Posterior vena cava (tissue), 2 donors: ENCODE data around the gene GAS2. TPM values are rescaled to one million over a fixed set of nuclear protein-coding genes. Genes with fewer than 3 reads are reported as not detected.

Experiments used
- DNase-seq: peaks from one replicate; pipeline ENCODE4 v3.0.0-alpha.2; 2020; ENCODE audit warnings: low spot score
- intact Hi-C, 2 donors: fragments of 100-400 bp; cut with DNase I; formaldehyde crosslinking; loops; one replicate each; pipeline versions ENCODE4 v1.14.1 to v1.14.2; 2022 to 2023
- total RNA-seq, 2 donors: library from RNA; stranded (reverse); fragmentation: NEBNext Ultra II Directional; extraction: Animal tissue kit (Norgen Biotek cat#: 25700); gene quantifications; one replicate each; pipeline ENCODE4 v1.2.1, GENCODE V29; 2021
- donor health status: DM: yes; HTN: yes; CAD: no.
- donor health status: DM: yes; HTN: yes; CAD: no.

GAS2 gene
- total RNA-seq, 2 donors from 2014 or later, result 1.2 to 1.5 TPM

DNA sequence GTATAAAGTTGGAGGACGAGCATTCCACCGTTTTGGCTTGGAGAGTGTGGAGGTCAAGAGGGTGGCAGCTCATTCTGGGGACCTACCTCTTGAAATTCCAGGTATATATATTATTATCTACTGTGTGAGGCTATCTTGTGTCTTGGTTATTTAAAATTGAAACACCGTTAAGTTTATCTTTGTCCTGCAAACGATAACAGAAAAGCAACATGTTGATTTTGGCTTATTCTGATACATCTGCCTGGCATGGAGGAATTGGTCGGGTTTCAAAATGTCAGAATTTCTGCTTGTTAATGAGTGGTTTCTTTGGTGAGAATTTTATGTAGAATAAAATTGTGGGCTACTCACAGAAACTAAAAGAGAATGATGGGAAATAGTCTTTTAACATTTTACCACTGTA is 108.8 kb downstream of the GAS2 start:
- intact Hi-C loops, result no loop called here
- no peak for DNase-seq

DNA sequence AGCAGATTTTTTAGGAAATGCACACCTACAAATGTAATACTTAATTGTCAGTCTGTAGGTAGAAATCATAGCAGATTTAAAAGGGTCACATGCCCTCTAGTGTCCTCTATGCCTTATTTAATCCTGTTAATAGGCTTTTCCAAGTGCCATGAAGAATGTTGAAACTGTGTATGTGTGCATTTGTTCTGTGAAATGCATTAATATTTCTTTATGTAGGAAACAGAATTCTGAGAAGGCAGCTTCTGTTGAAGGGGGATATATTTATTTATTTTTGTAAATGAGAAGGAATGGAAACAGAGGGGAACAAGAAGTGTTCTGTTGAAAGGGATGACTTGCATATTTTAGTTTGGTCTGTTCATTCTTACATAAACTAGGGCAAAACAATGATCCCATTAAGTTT is 112.2 kb downstream of the GAS2 start:
- DNase-seq, result no peak
- intact Hi-C loops, result no loop called here

DNA sequence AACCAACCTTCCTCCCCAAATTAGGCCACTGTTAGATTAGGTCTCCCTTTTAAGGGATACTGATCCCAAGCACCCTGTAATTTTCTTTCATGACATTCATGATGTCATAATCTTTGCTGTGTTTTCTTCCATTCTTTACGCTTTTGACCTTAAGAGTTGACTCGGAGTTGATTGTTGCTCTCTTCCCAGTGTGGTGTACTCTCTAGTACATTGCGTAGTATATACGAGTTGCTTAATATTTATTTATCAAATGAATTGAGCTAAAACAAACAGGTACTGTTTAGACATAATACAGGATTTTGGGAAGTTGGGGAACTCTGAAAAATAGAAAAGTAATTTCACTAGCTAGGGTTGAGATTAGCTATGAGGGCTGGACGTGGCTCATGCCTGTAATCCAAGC is 113.4 kb downstream of the GAS2 start:
- DNase-seq, result no peak
- intact Hi-C loops, result no loop called here

DNA sequence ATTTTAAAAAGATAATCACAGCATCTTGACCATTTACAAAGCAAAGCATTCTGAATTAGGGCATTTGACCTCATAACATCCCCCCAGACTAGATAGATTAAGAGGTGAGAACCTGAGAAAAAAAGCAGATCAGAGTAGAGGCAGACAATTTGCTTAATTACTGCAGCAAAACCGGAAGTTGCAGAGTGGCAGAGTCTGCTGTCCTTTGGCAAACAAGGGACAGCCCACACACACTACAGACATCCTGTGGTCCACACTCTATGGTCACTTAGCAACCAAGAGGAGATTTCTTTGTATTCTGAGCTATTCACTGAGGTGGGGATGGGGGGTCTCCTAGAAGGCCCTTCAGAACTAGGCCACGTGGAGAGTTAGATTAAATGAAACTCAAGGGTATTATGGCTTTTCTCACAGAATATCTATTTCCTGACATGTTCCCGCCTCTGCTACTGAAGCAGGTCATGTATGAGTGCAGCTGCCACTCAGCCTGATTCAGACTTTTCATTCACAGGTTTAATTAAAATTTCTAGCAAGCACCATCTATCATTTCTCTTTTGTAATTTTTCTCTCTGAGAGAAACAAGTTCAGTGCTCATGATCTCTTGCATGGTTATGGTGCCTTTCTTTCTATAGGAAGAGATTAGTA is 114.7 kb downstream of the GAS2 start:
- no peak for DNase-seq
- intact Hi-C loops, result no loop called here

DNA sequence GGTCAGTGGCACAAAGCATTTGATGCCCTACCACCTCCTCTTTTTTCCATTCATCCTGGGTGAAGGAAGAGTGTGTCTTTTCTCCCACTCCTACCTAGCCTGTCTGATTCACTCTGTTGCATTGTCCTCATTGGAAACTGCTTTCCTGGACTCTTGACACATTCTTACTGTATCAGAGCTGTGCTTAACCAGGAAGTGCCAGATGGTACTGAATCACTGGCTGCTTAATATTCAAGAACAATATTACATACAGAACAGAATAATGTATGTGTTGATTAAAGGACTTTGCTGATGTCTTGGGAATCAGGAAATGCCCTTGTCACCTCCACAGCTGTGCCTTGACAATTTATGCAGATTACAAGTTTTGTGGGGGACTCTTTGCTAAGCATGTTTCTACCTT is 118.8 kb downstream of the GAS2 start:
- DNase-seq, result no peak
- intact Hi-C loops, result no loop called here

DNA sequence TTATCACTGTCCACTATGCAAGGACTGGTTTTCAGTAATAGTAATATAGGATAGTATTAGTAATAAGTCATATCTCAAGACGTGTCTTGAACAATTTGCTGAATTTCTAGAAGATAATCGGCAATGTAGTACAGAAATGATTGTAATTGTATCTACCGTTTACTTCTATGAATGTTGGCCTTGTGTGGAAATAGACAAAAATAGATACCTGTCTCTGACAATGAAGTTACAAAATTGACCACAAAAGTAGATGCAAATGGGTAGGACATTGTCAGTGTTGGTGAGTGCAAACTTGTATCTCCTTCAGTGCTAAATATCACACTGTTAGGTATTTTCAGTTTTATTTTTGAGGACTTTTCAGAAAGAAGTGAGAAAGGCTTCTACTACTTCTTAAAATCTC is 120.1 kb downstream of the GAS2 start:
- no peak for DNase-seq
- intact Hi-C loops, result no loop called here

DNA sequence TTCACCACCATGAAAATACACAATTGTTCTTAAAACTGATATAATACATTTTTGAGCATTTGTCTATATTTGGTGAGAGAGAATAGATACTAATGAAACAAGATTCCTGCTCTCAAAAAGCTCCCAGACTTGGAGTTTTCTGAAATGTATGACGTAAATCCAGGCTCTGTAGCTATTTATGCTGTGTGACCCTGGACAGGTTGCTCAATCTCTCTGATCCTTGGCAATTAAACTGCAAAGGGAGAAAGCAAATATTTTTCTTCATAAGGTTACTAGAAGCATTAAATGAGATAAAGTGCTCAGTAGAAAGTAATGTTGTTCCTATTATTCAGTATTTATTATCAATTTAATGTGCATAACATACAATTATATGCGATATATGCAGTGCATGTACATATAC is 120.6 kb downstream of the GAS2 start:
- DNase-seq, result no peak
- intact Hi-C loops, result no loop called here

DNA sequence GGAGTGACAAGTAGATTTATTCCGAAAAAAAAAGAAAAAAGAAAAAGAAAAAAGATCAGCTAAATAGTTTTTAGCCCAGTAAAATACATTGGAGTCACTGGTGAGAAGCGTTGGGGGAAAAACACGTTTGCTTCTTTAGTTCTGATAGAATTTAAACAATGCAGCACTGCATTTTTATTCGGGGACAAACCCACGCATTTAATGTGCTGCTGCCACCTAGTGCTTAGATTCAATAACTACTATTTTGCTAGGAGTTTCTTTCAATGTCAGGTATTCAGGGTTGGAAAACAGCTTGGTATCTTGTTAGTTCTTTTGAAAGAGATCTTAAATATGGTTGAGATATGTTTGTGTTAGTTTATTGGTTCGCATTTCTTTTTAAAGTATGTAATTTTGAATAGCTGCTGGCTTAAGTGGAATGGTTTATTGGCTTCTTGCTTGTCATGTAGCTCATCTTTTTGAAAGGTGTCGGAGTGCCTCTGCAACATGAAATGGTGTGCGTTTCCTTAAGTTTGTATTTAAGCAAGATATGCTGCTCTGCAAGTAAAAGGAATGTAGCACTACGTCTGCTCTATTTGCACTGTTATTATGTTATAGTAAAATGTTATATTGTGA is 121.2 kb downstream of the GAS2 start:
- intact Hi-C loops, result no loop called here
- DNase-seq, result no peak

DNA sequence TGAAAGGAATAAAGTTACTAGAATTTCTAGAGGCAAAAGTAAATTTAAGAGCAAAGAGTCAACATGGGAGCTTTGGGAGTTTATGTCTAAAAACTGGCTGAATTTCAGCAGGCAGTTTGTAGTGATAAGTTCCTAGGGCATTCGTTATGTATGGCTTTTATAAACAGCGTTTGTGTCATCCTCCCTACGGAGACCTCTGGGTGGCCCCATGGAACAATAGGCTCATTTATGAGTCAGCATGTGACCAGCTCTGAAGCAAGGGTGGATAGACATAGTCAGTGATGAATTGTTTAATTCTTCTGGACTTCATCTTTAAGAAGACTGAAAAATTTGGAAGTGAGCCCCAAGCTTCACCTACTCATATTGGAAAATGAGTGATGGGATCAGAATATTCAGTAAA is 126.1 kb downstream of the GAS2 start:
- intact Hi-C loops, result loop anchor here in 1 of 2 donors (10.0 kb wide), 1 partner anchor 458 kb away; the partner anchor contains the start of gene SLC17A6
- DNase-seq, result no peak

DNA sequence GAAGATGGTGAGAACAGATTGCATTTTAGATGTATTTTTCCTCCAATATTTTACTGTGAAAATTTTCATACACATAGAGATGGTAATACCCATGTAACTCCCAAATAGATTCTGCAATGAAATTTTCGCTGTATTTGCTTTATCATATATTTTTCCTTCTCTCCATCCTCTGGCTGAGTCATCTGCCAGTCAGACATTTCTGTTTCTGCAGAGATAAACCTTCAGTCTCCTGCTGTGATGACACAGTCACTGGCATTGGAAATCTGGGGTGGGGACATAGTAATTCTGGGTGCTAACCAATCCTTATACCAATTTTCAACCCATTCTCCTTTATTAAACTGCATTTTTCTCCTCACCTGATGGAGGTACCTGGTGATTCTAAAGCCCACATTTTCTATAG is 129.5 kb downstream of the GAS2 start:
- no peak for DNase-seq
- intact Hi-C loops, result loop anchor here in 1 of 2 donors (10.0 kb wide), 1 partner anchor 461 kb away; the partner anchor contains the start of gene SLC17A6

DNA sequence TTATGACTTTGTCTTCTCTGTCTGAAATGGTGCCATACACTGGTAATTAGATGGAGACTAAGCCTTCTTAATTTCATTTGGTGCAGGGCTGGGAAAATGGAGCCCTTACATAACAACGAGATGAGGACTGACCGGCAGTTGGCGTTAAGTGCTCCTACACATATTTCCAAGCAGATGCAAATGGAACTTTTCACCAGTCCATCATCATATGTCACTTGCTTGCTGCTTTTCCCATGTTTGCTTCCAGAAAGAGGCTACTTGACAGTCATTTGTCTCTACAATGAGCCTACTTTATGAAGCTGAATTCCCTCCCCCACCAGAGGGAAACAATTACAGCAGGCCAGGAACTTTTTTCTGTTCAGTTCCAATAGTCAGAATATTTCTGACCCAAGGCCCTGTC is 130.6 kb downstream of the GAS2 start:
- intact Hi-C loops, result loop anchor here in 1 of 2 donors (10.0 kb wide), 1 partner anchor 462 kb away; the partner anchor contains the start of gene SLC17A6
- no peak for DNase-seq

DNA sequence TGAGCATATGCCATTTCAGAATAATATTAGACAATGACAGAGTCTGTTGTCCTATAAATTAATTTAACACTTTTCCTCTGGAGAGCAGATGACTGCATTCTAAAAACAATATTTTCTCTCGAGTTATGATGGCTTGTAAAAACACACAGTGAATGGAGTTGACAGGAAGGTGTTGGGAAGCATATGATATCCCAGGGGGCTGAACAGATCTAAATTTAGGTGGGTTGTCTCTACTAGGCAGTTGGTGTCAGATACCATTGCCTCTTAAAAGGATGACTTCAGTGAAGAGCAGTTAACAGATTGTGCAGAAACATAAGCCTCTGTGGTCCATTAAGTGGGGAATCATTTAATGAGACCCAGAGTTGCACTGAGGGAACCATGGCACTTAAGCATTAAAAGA is 132.5 kb downstream of the GAS2 start:
- no peak for DNase-seq
- intact Hi-C loops, result loop anchor here in 1 of 2 donors (10.0 kb wide), 1 partner anchor 464 kb away; the partner anchor contains the start of gene SLC17A6

DNA sequence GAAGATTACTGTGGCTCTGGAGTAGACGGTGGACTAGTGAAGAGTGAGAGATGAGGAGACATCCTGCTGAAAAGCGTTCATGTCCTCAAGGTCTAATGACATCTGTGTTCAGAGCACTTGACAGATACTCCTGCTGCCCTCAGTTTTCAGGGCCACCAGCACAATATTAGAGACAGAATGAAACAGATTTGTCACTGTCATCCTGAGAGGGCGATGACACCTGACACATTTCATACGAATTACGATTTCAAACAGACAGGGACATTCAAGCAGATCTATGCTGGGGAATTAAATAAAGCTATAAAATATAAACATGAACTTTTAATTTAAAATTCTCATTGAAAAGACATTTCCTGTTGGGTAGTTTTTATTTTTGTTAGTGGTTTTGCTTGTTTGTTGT is 134.1 kb downstream of the GAS2 start:
- no peak for DNase-seq
- intact Hi-C loops, result no loop called here

DNA sequence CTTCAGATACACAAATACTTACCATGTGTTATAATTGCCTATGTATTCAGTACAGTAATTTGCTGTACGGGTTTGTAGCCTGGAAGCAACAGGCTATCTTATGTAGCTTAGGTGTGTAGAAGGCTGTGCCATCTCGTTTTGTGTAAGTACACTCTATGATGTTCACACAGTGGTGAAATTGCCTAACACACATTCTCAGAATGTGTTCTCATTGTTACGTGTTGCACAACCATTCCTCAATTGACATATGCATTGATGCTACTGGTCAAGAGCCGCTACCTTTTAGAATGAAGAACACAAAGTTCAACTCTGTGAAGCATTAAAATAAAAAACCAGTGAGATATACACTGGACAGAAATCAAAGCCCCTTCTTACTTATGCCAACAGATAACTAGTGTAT is 136.4 kb downstream of the GAS2 start:
- DNase-seq, result no peak
- intact Hi-C loops, result no loop called here

DNA sequence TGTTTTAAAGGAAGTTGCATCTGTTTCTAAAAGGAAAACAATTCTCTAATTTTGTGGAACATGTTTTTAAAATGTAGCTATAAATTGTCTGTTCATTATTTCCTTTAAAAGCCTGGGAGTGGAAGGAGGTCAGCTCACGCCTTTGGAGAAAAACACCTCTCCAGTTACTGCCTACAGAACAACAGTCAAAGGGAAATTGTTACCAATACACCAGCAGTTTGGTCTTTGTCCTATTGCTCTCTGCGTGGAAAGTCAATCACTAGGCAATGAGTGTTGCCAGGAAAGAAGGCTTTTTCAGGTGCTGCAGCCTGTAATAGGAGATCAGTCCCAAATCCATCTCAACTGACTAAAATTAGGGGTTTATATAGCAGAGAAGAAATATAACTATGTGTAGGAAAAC is 141.0 kb downstream of the GAS2 start:
- intact Hi-C loops, result no loop called here
- DNase-seq, result no peak

DNA sequence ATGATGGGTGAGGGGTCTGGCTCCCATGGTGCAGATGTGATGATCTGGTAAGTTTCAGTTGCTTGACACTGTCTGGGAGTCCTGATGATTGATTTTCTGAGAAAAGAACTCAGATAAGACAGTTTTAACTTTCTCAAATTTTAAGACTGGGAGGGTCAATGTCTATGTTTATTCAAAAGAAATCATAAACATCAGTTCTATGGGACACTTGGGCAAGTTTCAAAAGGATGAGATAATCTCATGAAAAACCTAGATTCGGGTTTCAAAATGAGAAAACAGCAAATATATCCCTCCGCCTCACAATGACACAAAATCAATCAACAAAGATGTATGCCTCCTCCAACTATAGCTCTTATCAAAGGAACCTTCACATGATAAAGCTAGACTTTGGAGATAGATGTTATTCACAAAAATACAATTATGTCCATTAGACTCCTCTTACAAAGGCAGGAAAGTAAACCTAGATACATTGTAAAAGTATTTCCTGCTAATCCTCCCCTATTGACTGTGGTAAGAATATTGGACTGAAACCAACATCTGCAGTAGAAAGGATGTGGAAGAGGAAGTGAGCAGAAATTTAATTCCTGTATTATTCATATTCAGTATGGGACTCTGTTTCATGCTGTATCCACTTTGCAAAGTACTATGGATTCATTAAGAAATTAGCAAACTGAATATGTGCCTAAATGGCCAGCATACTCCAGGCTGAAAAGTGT is 141.6 kb downstream of the GAS2 start:
- intact Hi-C loops, result no loop called here
- DNase-seq, result no peak

DNA sequence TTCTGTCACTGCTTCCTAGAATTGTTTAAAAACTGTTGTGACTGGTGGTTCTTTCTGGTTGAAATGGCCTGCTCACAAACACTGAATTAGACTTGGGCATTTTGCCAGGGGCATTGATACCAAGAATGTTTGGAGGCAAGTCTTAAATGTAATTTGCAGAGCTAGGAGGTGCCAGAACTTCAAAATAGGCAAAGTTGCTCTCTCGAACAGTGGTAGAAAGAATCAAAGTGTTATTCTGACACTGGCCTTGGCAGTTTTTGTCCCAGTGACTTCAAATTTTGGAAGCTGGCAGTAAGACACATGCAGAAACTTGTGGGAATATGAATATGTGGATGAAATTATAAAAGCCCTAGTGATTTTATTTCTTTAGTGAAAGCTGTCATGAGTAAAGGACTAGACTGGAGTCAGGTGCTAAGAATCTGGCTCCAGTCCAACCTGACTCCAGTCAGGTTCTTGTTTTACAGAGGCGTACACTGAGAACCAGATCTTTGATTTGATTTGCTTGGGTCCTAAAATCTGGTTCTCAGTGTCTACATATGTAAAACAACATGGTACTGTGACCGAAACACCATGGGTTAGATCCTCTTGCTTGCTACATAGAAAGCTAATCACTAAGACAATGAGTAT is 142.3 kb downstream of the GAS2 start:
- DNase-seq, result no peak
- intact Hi-C loops, result no loop called here

DNA sequence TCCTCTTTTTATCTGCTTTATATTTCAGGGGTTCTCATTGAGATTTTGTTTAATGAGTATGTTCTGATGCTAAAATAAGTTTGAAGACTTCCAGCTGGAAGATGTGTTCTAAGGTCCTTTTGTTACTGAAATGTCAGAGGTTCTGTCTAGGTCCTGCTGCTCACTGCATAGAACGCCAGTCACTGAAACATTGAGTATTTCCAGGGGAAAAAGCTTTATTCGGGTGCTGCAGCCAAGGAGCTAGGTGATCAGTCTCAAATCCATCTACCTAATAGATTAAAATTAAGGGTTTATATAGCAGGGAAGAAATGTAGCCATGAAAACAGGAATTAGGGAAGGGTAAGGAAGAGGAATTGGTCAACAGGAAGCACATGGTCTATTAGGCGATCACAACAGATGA is 143.5 kb downstream of the GAS2 start:
- intact Hi-C loops, result no loop called here
- no peak for DNase-seq

DNA sequence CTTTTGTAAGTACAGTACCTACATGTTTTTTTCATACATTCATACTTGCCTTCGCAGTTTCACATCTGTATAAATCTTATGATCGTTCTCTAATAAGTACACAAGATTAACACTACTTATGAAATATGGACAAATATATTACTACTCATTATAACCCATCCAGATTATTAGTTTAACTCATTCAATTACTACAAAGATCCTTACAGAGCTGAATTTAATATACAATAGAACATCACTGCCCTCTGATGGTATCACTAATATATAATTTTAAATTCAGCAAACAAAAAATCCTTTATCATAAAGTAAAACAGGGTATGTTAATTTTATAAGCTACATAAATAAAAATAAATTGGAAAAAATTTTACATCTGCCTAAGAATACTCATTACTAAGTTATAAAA is 155.8 kb downstream of the GAS2 start:
- intact Hi-C loops, result no loop called here
- DNase-seq, result no peak

DNA sequence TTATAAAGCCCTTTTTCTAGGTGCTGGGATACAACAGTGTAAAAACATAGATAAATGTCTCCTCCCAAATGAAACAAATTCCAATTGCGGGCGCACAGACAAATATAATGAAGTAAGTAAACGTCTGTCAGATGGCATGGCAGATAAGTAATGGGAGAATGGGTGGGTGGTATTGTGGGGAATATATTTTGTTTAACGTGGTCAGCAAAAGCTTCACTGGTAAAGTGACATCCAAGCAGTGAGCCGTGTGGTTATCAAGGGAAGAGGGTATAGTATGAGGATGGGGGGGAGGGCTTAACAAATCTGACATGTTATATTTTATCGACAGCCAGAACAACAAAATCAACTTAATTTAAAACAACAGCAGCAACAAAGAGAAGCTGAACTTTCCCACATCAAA is 162.0 kb downstream of the GAS2 start:
- DNase-seq, result no peak
- intact Hi-C loops, result no loop called here
